Endodermal cell (in vitro differentiated cells): ENCODE data around the gene STAT3. TPM values are rescaled to one million over a fixed set of nuclear protein-coding genes. Genes with fewer than 3 reads are reported as not detected.

Experiments used
- DNase-seq: peaks from one replicate; pipeline ENCODE4 v3.0.0-alpha.2; 2017
- H3K27ac ChIP-seq: 2 replicates; pipeline ENCODE4 v1.5.1; 2013; ENCODE audit warnings: mild to moderate bottlenecking, low read depth, low read length, moderate library complexity
- H3K27me3 ChIP-seq: 2 replicates; pipeline ENCODE4 v1.6.1; 2013; ENCODE audit warnings: mild to moderate bottlenecking, low read length, moderate library complexity; ENCODE audit not compliant: insufficient read depth, control insufficient read depth, poor library complexity, severe bottlenecking
- H3K36me3 ChIP-seq: 2 replicates; pipeline ENCODE4 v1.7.0; 2013; ENCODE audit warnings: mild to moderate bottlenecking, low read length, moderate library complexity; ENCODE audit not compliant: control insufficient read depth, insufficient read depth
- H3K4me1 ChIP-seq: one replicate; pipeline ENCODE4 v1.7.0; 2013; ENCODE audit warnings: low read length; ENCODE audit not compliant: control insufficient read depth, insufficient read depth
- H3K4me3 ChIP-seq: 2 replicates; pipeline ENCODE4 v1.5.1; 2013; ENCODE audit warnings: mild to moderate bottlenecking, low read length, moderate library complexity
- H3K9ac ChIP-seq: 2 replicates; pipeline ENCODE4 v1.6.1; 2013; ENCODE audit warnings: mild to moderate bottlenecking, low read length, moderate library complexity; ENCODE audit not compliant: poor library complexity, severe bottlenecking; ENCODE audit errors: extremely low read depth
- H3K9me3 ChIP-seq: 2 replicates; pipeline ENCODE4 v1.6.1; 2013; ENCODE audit warnings: mild to moderate bottlenecking, low read length, moderate library complexity; ENCODE audit not compliant: control insufficient read depth
- H3K27ac Mint-ChIP-seq: 2 replicates; pipeline ENCODE4 v1.8.0; 2020; ENCODE audit warnings: mixed read lengths
- H3K27me3 Mint-ChIP-seq: 2 replicates; pipeline ENCODE4 v1.8.0; 2021; ENCODE audit warnings: mild to moderate bottlenecking, mixed read lengths; ENCODE audit not compliant: insufficient read depth
- H3K36me3 Mint-ChIP-seq: 2 replicates; pipeline ENCODE4 v1.8.0; 2020; ENCODE audit warnings: low read depth, mixed read lengths
- H3K4me1 Mint-ChIP-seq: 2 replicates; pipeline ENCODE4 v1.8.0; 2020; ENCODE audit warnings: mixed read lengths
- H3K4me3 Mint-ChIP-seq: 2 replicates; pipeline ENCODE4 v1.8.0; 2020; ENCODE audit warnings: mild to moderate bottlenecking, moderate library complexity, mixed read lengths
- H3K9me3 Mint-ChIP-seq: 2 replicates; pipeline ENCODE4 v1.8.0; 2020; ENCODE audit warnings: mild to moderate bottlenecking, mixed read lengths
- CTCF ChIP-seq: fragments of 200-600 bp; sonication (generic); conservative IDR thresholded peaks from 2 replicates; pipeline ENCODE4 v1.5.0; 2021; ENCODE audit warnings: antibody characterized with exemption, mild to moderate bottlenecking
- WGBS, 2 experiments: methylation state at CpG; one replicate each; pipeline versions ENCODE4 v1.1.5 to v1.1.7; 2013; ENCODE audit warnings: missing lambda C conversion rate in 2 of 2, mixed read lengths in 1 of 2; ENCODE audit not compliant: insufficient coverage in 1 of 2, insufficient read length in 1 of 2; 5-methylcytosine and 5-hydroxymethylcytosine counted together
- total RNA-seq, 2 donors: library from RNA; stranded (reverse); fragmentation: NEBNext Ultra II Directional in 1 of 2; extraction: Animal tissue kit (Norgen Biotek cat#: 25700) in 1 of 2; gene quantifications; 2 replicates in 1 of 2; 3 replicates in 1 of 2; pipeline ENCODE4 v1.2.1, GENCODE V29; 2021

STAT3 gene
- total RNA-seq, 2 donors from 2014 or later = 27.5 to 32.4 TPM

- DNase-seq = no peak
- TF ChIP-seq CTCF = no peak
- 48 to 75% methylated on average over 4 to 5 of the region's 5 CpGs for WGBS, 2 experiments
- H3K4me1 ChIP-seq = no peaks in the 10 kb centered on the region
- H3K36me3 ChIP-seq = peaks cover 5% of the 10 kb centered on the region
- H3K27me3 ChIP-seq = no peaks in the 10 kb centered on the region
- H3K27me3 Mint-ChIP-seq = peaks cover 1% of the 10 kb centered on the region
- H3K9ac ChIP-seq = no peak overlapping the region
- H3K4me1 Mint-ChIP-seq = peaks cover 25% of the 10 kb centered on the region
- H3K4me3 Mint-ChIP-seq = no peak overlapping the region
- no peaks in the 10 kb centered on the region for H3K9me3 ChIP-seq
- H3K4me3 ChIP-seq = no peak overlapping the region
- H3K27ac ChIP-seq = no peak overlapping the region
- peaks cover 10% of the 10 kb centered on the region for H3K36me3 Mint-ChIP-seq
- H3K27ac Mint-ChIP-seq = no peak overlapping the region
- H3K9me3 Mint-ChIP-seq = no peaks in the 10 kb centered on the region
Observed at GRCh38 chr17:42312035-42312284, 76.3 kb downstream of the STAT3 start.

- 89 to 91% methylated on average over 12 to 19 of the region's 19 CpGs for WGBS, 2 experiments
- peaks cover 5% of the 10 kb centered on the region for H3K36me3 ChIP-seq
- H3K27ac ChIP-seq = peak overlapping the region; percentile 47
- no peak for DNase-seq
- H3K4me3 ChIP-seq = no peak overlapping the region
- Mint-ChIP-seq H3K27me3 (peaks cover 1% of the 10 kb centered on the region), H3K27ac (no peak overlapping the region), H3K9me3 (no peaks in the 10 kb centered on the region), H3K4me3 (no peak overlapping the region), H3K36me3 (peaks cover 5% of the 10 kb centered on the region), H3K4me1 (peaks cover 25% of the 10 kb centered on the region)
- no peak for TF ChIP-seq CTCF
- no peaks in the 10 kb centered on the region for H3K27me3 ChIP-seq
- no peaks in the 10 kb centered on the region for H3K9me3 ChIP-seq
- no peaks in the 10 kb centered on the region for H3K4me1 ChIP-seq
- H3K9ac ChIP-seq = no peak overlapping the region
Observed at GRCh38 chr17:42311240-42312034, 76.8 kb downstream of the STAT3 start.

GRCh38 chr17:42310787-42311215, 77.4 kb downstream of the STAT3 start:
- Mint-ChIP-seq H3K27ac (no peak overlapping the region), H3K9me3 (no peaks in the 10 kb centered on the region), H3K4me3 (no peak overlapping the region), H3K27me3 (peaks cover 1% of the 10 kb centered on the region), H3K36me3 (peaks cover 5% of the 10 kb centered on the region), H3K4me1 (peaks cover 23% of the 10 kb centered on the region)
- Histone ChIP-seq H3K36me3 (peaks cover 5% of the 10 kb centered on the region), H3K27ac (peak overlapping the region; percentile 47), H3K4me3 (no peak overlapping the region), H3K9ac (no peak overlapping the region), H3K27me3 (no peaks in the 10 kb centered on the region), H3K4me1 (no peaks in the 10 kb centered on the region), H3K9me3 (no peaks in the 10 kb centered on the region)
- WGBS, 2 experiments = 85 to 86% methylated on average over 8 to 9 of the region's 9 CpGs
- DNase-seq = no peak
- no peak for TF ChIP-seq CTCF
